ENCODE data around the gene CCDC194.

DNA sequence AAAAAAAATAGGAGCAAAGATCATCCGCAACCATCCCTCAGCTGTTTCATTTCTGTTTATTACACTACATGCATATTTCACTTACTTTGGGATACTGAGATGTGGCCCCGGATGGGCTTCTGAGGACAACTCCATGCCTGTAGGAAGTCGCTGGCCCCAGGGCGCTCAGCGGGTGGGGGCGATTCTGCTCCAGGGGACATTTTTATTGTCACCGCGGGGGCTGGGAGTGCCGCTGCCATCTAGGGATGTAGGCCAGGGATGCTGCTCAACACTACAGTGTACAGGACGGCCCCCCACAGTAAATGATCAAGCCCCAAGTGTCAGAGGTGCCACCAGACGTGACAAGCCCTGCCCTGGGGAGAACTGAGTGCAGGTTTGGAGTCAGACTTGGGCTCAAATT is 17.8 kb upstream of the CCDC194 start:
- TF ChIP-seq, protein P1, sequence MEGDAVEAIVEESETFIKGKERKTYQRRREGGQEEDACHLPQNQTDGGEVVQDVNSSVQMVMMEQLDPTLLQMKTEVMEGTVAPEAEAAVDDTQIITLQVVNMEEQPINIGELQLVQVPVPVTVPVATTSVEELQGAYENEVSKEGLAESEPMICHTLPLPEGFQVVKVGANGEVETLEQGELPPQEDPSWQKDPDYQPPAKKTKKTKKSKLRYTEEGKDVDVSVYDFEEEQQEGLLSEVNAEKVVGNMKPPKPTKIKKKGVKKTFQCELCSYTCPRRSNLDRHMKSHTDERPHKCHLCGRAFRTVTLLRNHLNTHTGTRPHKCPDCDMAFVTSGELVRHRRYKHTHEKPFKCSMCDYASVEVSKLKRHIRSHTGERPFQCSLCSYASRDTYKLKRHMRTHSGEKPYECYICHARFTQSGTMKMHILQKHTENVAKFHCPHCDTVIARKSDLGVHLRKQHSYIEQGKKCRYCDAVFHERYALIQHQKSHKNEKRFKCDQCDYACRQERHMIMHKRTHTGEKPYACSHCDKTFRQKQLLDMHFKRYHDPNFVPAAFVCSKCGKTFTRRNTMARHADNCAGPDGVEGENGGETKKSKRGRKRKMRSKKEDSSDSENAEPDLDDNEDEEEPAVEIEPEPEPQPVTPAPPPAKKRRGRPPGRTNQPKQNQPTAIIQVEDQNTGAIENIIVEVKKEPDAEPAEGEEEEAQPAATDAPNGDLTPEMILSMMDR (IDR thresholded peaks at IDR 0.05): no peak
- TF ChIP-seq POLR2A (IDR thresholded peaks at IDR 0.05) (no peak), POLR2AphosphoS5 (IDR thresholded peaks at IDR 0.05) (no peak)
